ENCODE measurements around the gene HOMER3. TPM values are rescaled to one million over a fixed set of nuclear protein-coding genes. Genes with fewer than 3 reads are reported as not detected.

HOMER3 gene
- total and polyA plus RNA-seq, 9 of the 15 experiments (the other 6 are each of a cell fraction or from before 2014, with no cell fraction given): 1.3 to 5.1 (median 3.7) TPM; not detected in 2

- H2AFZ ChIP-seq (ENCODE audit: low read depth, low read length): no peak overlapping the region
- H4K20me1 ChIP-seq (replicated peaks; ENCODE audit: control insufficient read depth, insufficient read depth, low read length): no peaks in the 10 kb centered on the region
- in situ Hi-C loops (cut with MboI) (no loop called here), intact Hi-C loops (cut with micrococcal nuclease) (no loop called here)
- ChIA-PET CTCF (ENCODE audit: low intra/inter-chr PET ratio) (no interaction called here), POLR2A (interaction anchor here (0.6 kb wide), 1 partner anchor 70 kb away, joined by 3 read pairs; no protein-coding TSS in a partner anchor)
- H3K4me2 ChIP-seq (ENCODE audit: insufficient read depth, low read length): no peak overlapping the region
- FAIRE-seq: no peak
- 29% methylated on average over 7 of the region's 7 CpGs for WGBS (ENCODE audit: insufficient coverage, low coverage, missing lambda C conversion rate)
- H3K79me2 ChIP-seq (ENCODE audit: control insufficient read depth, insufficient read depth, low read length): no peaks in the 10 kb centered on the region
- no peak for DNase-seq (ENCODE audit: extremely low read depth in 1 of 4, low spot score in 3 of 4)
- H3K4me1 ChIP-seq (replicated peaks in 1 of 2; ENCODE audit: control insufficient read depth in 2 of 2, insufficient read depth in 2 of 2, low read length in 2 of 2): peaks cover 4% of the 10 kb centered on the region in 2 experiments; a peak in 3 of 5 replicates
- no peaks in the 10 kb centered on the region for H3K9me3 ChIP-seq (replicated peaks; ENCODE audit: control insufficient read depth, insufficient read depth, low read depth, low read length)
- H3K27ac ChIP-seq (ENCODE audit: extremely low read depth, low read depth, low read length): no peak overlapping the region
- no peak for ATAC-seq
- no TSS peak for BruUV-seq (replicated peaks)
- H3K36me3 ChIP-seq (ENCODE audit: control insufficient read depth, insufficient read depth, low read length): no peaks in the 10 kb centered on the region
- no peaks in the 10 kb centered on the region for H3K9me1 ChIP-seq (ENCODE audit: control insufficient read depth, insufficient read depth, low read length)
- no peak overlapping the region for H3K9ac ChIP-seq (ENCODE audit: insufficient read depth in 1 of 2, low read depth in 2 of 2, low read length in 2 of 2)
- no peak overlapping the region for H3K4me3 ChIP-seq
- peaks cover 0 to 14% of the 10 kb centered on the region in 2 experiments; a peak in 1 of 5 replicates for H3K27me3 ChIP-seq (ENCODE audit: control insufficient read depth in 2 of 2, insufficient read depth in 2 of 2, low read length in 2 of 2)
- TF ChIP-seq TRIM24 (IDR thresholded peaks at IDR 0.05) (no peak), SIN3B (IDR thresholded peaks at IDR 0.05; ENCODE audit: low read depth) (no peak), ZNF263 (CRISPR knock-in tag; IDR thresholded peaks at IDR 0.05; ENCODE audit: borderline replicate concordance) (no peak), PHF21A (IDR thresholded peaks at IDR 0.05; ENCODE audit: borderline replicate concordance, low read depth) (no peak), ZMIZ1 (IDR thresholded peaks at IDR 0.05; ENCODE audit: low read depth in 2 of 2, low read length in 2 of 2) (no peak), PYGO2 (tag; IDR thresholded peaks at IDR 0.05) (no peak), ELF4 (CRISPR knock-in tag; IDR thresholded peaks at IDR 0.05) (no peak), CTBP1 (IDR thresholded peaks at IDR 0.05; ENCODE audit: borderline replicate concordance) (no peak), ZNF431 (CRISPR knock-in tag; IDR thresholded peaks at IDR 0.05) (no peak), NFE2L1 (tag; IDR thresholded peaks at IDR 0.05; ENCODE audit: borderline replicate concordance, low read depth) (no peak), PTTG1 (tag; IDR thresholded peaks at IDR 0.05; ENCODE audit: low read depth) (no peak)
Observed at GRCh38 chr19:18978616-18979015, 37.6 kb upstream of the HOMER3 start.
